OCI-LY1 (cell line): ENCODE data around the gene CHRNG.

Source experiments
- H2AFZ ChIP-seq: fragments of 200-600 bp; sonication (generic), shearing (Covaris generic); 2 replicates; pipeline ENCODE4 v1.6.0; 2014; ENCODE audit warnings: antibody characterized with exemption, mild to moderate bottlenecking, low read length
- H3F3A ChIP-seq: fragments of 200-600 bp; sonication (generic), shearing (Covaris generic); 2 replicates; pipeline ENCODE4 v1.6.0; 2014; ENCODE audit warnings: mild to moderate bottlenecking, antibody characterized with exemption, low read length, moderate library complexity; ENCODE audit not compliant: insufficient read depth
- H3K27ac ChIP-seq: fragments of 200-600 bp; sonication (generic); 2 replicates; pipeline ENCODE4 v1.5.1; 2014; ENCODE audit warnings: low read length, mixed run types, mild to moderate bottlenecking, low read depth; ENCODE audit not compliant: poor library complexity, severe bottlenecking
- H3K27me3 ChIP-seq: fragments of 200-600 bp; sonication (generic); 2 replicates; pipeline ENCODE4 v1.6.0; 2014; ENCODE audit warnings: antibody characterized with exemption, mild to moderate bottlenecking, low read length, moderate library complexity; ENCODE audit not compliant: insufficient read depth
- H3K36me3 ChIP-seq: fragments of 200-600 bp; sonication (generic); 2 replicates; pipeline ENCODE4 v1.6.1; 2014; ENCODE audit warnings: mild to moderate bottlenecking, antibody characterized with exemption, low read length, moderate library complexity, mixed read lengths; ENCODE audit not compliant: insufficient read depth
- H3K4me1 ChIP-seq: fragments of 200-600 bp; sonication (generic); 2 replicates; pipeline ENCODE4 v1.5.1; 2014; ENCODE audit warnings: mild to moderate bottlenecking, low read length, moderate library complexity; ENCODE audit not compliant: insufficient read depth, severe bottlenecking
- H3K4me2 ChIP-seq: fragments of 200-600 bp; sonication (generic), shearing (Covaris generic); 2 replicates; pipeline ENCODE4 v1.6.1; 2014; ENCODE audit warnings: low read length
- H3K4me3 ChIP-seq: fragments of 200-600 bp; sonication (generic); 2 replicates; pipeline ENCODE4 v1.5.1; 2014; ENCODE audit warnings: low read length, low read depth, mild to moderate bottlenecking, mixed read lengths; ENCODE audit not compliant: poor library complexity, severe bottlenecking
- H3K79me2 ChIP-seq: fragments of 200-600 bp; shearing (Covaris generic); 2 replicates; pipeline ENCODE4 v1.6.1; 2016; ENCODE audit warnings: mixed run types, low read length, mixed read lengths; ENCODE audit not compliant: insufficient read depth
- H3K9ac ChIP-seq: fragments of 200-600 bp; sonication (generic), shearing (Covaris generic); 2 replicates; pipeline ENCODE4 v1.6.1; 2014; ENCODE audit warnings: mild to moderate bottlenecking, low read length, mixed read lengths
- H3K9me2 ChIP-seq: fragments of 200-600 bp; sonication (generic), shearing (Covaris generic); 2 replicates; pipeline ENCODE4 v1.6.1; 2014; ENCODE audit warnings: low read depth, mild to moderate bottlenecking, low read length, mixed read lengths
- H3K9me3 ChIP-seq: fragments of 200-600 bp; shearing (Covaris generic); 2 replicates; pipeline ENCODE4 v1.6.1; 2014; ENCODE audit warnings: low read length, mixed read lengths
- H4K20me1 ChIP-seq: fragments of 200-600 bp; sonication (generic), shearing (Covaris generic); 2 replicates; pipeline ENCODE4 v1.6.0; 2016; ENCODE audit warnings: mild to moderate bottlenecking, low read length; ENCODE audit not compliant: insufficient read depth
- CTCF ChIP-seq: fragments of 200-600 bp; sonication (generic), shearing (Covaris generic); IDR thresholded peaks from 2 replicates; pipeline ENCODE4 v1.5.1; 2017; ENCODE audit warnings: mild to moderate bottlenecking, antibody characterized with exemption, low read length, moderate library complexity, mixed read lengths
- EZH2 ChIP-seq: fragments of 200-600 bp; sonication (generic), shearing (Covaris generic); IDR thresholded peaks from 2 replicates; pipeline ENCODE4 v1.8.0; 2017; ENCODE audit warnings: borderline replicate concordance, mixed run types, mild to moderate bottlenecking, antibody characterized with exemption, low read length, moderate library complexity, mixed read lengths

CHRNG gene

DNA sequence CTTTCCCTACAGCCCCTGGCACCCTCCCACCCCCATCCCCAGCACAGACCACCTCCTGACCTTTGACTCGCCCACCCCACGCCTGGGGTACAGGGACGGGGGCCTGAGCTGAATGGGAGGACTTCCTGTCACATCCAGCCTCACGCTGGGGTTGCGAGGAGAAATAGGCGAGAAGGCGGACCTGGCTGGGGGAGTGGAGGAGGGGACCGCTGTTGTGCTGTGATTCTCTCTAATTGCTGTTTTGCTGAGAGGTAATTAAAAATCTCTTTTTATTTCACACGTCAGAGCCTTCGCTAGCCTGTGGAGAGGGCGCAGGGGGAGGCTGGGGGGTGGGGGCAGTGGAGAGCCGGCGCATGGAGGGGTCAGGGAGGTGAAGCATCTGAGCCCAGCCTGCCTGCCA lies 42.1 kb upstream of the CHRNG start:
- Histone ChIP-seq H3K9ac (no peak overlapping the region), H3K4me1 (no peaks in the 10 kb centered on the region), H3F3A (no peaks in the 10 kb centered on the region)

GRCh38 chr2:232498452-232498851 lies 41.0 kb upstream of the CHRNG start:
- no peaks in the 10 kb centered on the region; the same call in none of the 2 replicates for H3K27me3 ChIP-seq

More for the DNA sequence above, 42.1 kb upstream of the CHRNG start:
- no peak for TF ChIP-seq EZH2
- no peak for TF ChIP-seq CTCF
- no peaks in the 10 kb centered on the region for H4K20me1 ChIP-seq
- no peaks in the 10 kb centered on the region for H3K36me3 ChIP-seq
- no peaks in the 10 kb centered on the region for H3K9me2 ChIP-seq
- H3K79me2 ChIP-seq, result no peaks in the 10 kb centered on the region
- no peak overlapping the region for H2AFZ ChIP-seq
- H3K4me2 ChIP-seq, result no peak overlapping the region
- no peak overlapping the region for H3K27ac ChIP-seq
- H3K27me3 ChIP-seq, result no peaks in the 10 kb centered on the region; the same call in none of the 2 replicates
- no peak overlapping the region for H3K4me3 ChIP-seq
- H3K9me3 ChIP-seq, result no peaks in the 10 kb centered on the region

GRCh38 chr2:232501331-232501771 lies 38.1 kb upstream of the CHRNG start:
- Histone ChIP-seq H4K20me1 (no peaks in the 10 kb centered on the region), H3K36me3 (no peaks in the 10 kb centered on the region), H3K79me2 (no peaks in the 10 kb centered on the region), H3K4me1 (no peaks in the 10 kb centered on the region), H3K27me3 (no peaks in the 10 kb centered on the region; the same call in none of the 2 replicates), H3F3A (no peaks in the 10 kb centered on the region), H3K9me3 (no peaks in the 10 kb centered on the region), H3K4me3 (no peak overlapping the region), H3K4me2 (no peak overlapping the region), H3K9me2 (no peaks in the 10 kb centered on the region), H3K27ac (no peak overlapping the region), H2AFZ (no peak overlapping the region), H3K9ac (no peak overlapping the region)
- TF ChIP-seq EZH2 (no peak), CTCF (no peak)

More at GRCh38 chr2:232498452-232498851, 41.0 kb upstream of the CHRNG start:
- no peak overlapping the region for H3K9ac ChIP-seq
- H3K9me2 ChIP-seq, result no peaks in the 10 kb centered on the region
- H3K4me3 ChIP-seq, result no peak overlapping the region
- H3K9me3 ChIP-seq, result no peaks in the 10 kb centered on the region
- no peak overlapping the region for H3K4me2 ChIP-seq
- H3K36me3 ChIP-seq, result no peaks in the 10 kb centered on the region
- H3F3A ChIP-seq, result no peaks in the 10 kb centered on the region
- TF ChIP-seq CTCF (no peak), EZH2 (no peak)
- no peak overlapping the region for H3K27ac ChIP-seq
- H4K20me1 ChIP-seq, result no peaks in the 10 kb centered on the region
- no peaks in the 10 kb centered on the region for H3K79me2 ChIP-seq
- H3K4me1 ChIP-seq, result no peaks in the 10 kb centered on the region
- H2AFZ ChIP-seq, result no peak overlapping the region
